Body of pancreas (tissue), 4 donors: ENCODE data around the gene YARS1. TPM values are rescaled to one million over a fixed set of nuclear protein-coding genes. Genes with fewer than 3 reads are reported as not detected.
A peak's percentile ranks its signal among the peaks of the same experiment; 100 is the strongest.

Experiments used
- ATAC-seq: fragments of 150-250 bp; one replicate; pipeline ENCODE4 v1.9.1; 2016
- DNase-seq, 4 donors: peaks; one replicate each; pipeline ENCODE4 v3.0.0-alpha.2; 2019
- H3K27ac ChIP-seq, 4 donors: fragments of 200-600 bp; sonication (generic); 1 replicate in 3 of 4; 2 replicates in 1 of 4; pipeline versions ENCODE4 v1.5.1 to v1.6.1; 2016 to 2019; ENCODE audit warnings: mild to moderate bottlenecking in 1 of 4, mixed read lengths in 1 of 4, moderate library complexity in 1 of 4
- H3K27me3 ChIP-seq, 2 donors: fragments of 200-600 bp; sonication (generic); one replicate each; pipeline ENCODE4 v1.6.0; 2016; ENCODE audit warnings: mild to moderate bottlenecking in 1 of 2
- H3K36me3 ChIP-seq, 2 donors: fragments of 200-600 bp; sonication (generic); replicated peaks in 1 of 2; 2 replicates each; pipeline ENCODE4 v1.5.1; 2016; ENCODE audit warnings: low read depth in 2 of 2; ENCODE audit not compliant: insufficient read depth in 1 of 2
- H3K4me1 ChIP-seq: fragments of 200-600 bp; sonication (generic); one replicate; pipeline ENCODE4 v1.6.0; 2016
- H3K4me3 ChIP-seq, 2 donors: fragments of 200-600 bp; sonication (generic); 1 replicate in 1 of 2; 2 replicates in 1 of 2; pipeline ENCODE4 v1.5.1; 2016 to 2019
- H3K9me3 ChIP-seq, 3 donors: fragments of 200-600 bp; sonication (generic); 1 replicate in 2 of 3; 2 replicates in 1 of 3; pipeline ENCODE4 v1.5.1; 2016
- POLR2A ChIP-seq, 3 donors: fragments of 450-650 bp; IDR thresholded peaks; one replicate each; pipeline ENCODE4 v1.6.1; 2016; ENCODE audit warnings: antibody characterized with exemption in 3 of 3, mild to moderate bottlenecking in 2 of 3
- WGBS, 2 donors: methylation state at CpG; one replicate each; pipeline ENCODE4 v1.1.5; 2017; 5-methylcytosine and 5-hydroxymethylcytosine counted together
- intact Hi-C: fragments of 100-400 bp; cut with DNase I; formaldehyde crosslinking; loops from one replicate; pipeline ENCODE4 v1.15.1; 2023
- total RNA-seq, 2 donors: library from RNA; depleted of rRNA; stranded (reverse); fragments of >200 nt; gene quantifications; one replicate each; pipeline ENCODE4 v1.1.0, GENCODE V29; 2016
- TF ChIP-seq, protein P1 (sequence below), 7 experiments: fragments of 450-650 bp in 4 of 7; fragments of 200-600 bp in 3 of 7; sonication (generic) in 3 of 7; IDR thresholded peaks; one replicate each; pipeline ENCODE4 v1.5.1; 2016 to 2019; ENCODE audit warnings: antibody characterized with exemption in 7 of 7

Gene YARS1
- total RNA-seq, 2 donors from 2014 or later, result 40.2 to 76.8 TPM

DNA sequence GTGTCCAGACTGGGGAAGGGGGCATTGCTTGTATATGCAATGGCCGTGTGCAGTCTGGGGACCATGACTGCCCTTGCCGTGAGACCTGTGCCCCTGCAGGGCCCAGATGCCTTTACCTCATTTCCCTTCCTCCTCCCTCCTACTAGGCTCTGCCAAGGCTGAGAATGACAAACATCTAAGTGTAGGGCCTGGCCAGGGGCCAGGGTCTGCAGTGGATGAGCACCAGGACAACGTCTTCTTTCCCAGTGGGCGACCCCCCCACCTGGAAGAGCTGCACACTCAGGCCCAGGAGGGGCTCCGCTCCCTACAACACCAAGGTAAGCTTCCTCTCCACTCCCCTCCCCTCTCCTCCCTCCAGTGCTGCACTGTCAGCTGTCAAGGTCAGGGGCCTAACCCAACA lies 49.5 kb downstream of the YARS1 start:
- TF ChIP-seq POLR2A (IDR thresholded peaks at IDR 0.05), result no peak
- TF ChIP-seq, protein P1, sequence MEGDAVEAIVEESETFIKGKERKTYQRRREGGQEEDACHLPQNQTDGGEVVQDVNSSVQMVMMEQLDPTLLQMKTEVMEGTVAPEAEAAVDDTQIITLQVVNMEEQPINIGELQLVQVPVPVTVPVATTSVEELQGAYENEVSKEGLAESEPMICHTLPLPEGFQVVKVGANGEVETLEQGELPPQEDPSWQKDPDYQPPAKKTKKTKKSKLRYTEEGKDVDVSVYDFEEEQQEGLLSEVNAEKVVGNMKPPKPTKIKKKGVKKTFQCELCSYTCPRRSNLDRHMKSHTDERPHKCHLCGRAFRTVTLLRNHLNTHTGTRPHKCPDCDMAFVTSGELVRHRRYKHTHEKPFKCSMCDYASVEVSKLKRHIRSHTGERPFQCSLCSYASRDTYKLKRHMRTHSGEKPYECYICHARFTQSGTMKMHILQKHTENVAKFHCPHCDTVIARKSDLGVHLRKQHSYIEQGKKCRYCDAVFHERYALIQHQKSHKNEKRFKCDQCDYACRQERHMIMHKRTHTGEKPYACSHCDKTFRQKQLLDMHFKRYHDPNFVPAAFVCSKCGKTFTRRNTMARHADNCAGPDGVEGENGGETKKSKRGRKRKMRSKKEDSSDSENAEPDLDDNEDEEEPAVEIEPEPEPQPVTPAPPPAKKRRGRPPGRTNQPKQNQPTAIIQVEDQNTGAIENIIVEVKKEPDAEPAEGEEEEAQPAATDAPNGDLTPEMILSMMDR (IDR thresholded peaks at IDR 0.05), result no peak
- Histone ChIP-seq H3K27ac (peak overlapping the region in 3 of 4 donors; percentile 62 to 99 (median 68)), H3K9me3 (no peaks in the 10 kb centered on the region), H3K4me1 (peaks cover 68% of the 10 kb centered on the region), H3K36me3 (peaks cover 4 to 10% of the 10 kb centered on the region in 2 donors), H3K4me3 (no peak overlapping the region), H3K27me3 (no peaks in the 10 kb centered on the region)
- intact Hi-C loops, result loop anchor here (5.0 kb wide), 1 partner anchor 35 kb away; no protein-coding TSS in a partner anchor
- WGBS, 2 donors, result 36 to 39% methylated on average over 4 to 5 of the region's 5 CpGs
- peak; percentile 16 for ATAC-seq
- peak in 2 of 4 donors; percentile 35 to 37 for DNase-seq

DNA sequence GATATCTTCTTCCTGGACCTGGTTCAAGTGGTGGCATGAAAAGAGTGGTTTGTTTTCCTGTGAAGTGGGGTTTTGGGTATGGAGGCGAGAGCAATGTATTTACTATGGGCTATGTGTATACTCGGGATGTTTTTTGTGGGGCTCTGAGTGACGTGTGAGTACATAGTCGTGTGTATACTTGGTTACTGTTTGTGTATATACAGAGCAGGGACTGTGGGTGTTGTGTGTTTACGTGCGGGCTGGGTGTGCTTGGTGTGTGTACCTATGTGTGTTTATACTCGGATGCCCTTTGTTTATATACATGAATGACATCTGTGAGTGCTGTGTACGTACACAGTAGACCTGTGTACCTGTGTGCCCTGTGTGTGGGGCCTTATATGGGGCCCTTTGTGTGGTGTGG lies 50.0 kb downstream of the YARS1 start:
- peak overlapping the region in 3 of 4 donors; percentile 62 to 99 (median 68) for H3K27ac ChIP-seq
- no peak overlapping the region for H3K4me3 ChIP-seq
- H3K27me3 ChIP-seq, result no peaks in the 10 kb centered on the region
- 26 to 28% methylated on average over 8 of the region's 8 CpGs for WGBS, 2 donors
- H3K36me3 ChIP-seq, result peaks cover 4 to 10% of the 10 kb centered on the region in 2 donors
- peaks cover 67% of the 10 kb centered on the region for H3K4me1 ChIP-seq
- ATAC-seq, result no peak
- no peaks in the 10 kb centered on the region for H3K9me3 ChIP-seq
- DNase-seq, result no peak
- TF ChIP-seq POLR2A (IDR thresholded peaks at IDR 0.05), result no peak
- TF ChIP-seq, protein P1 (IDR thresholded peaks at IDR 0.05), result no peak
- intact Hi-C loops, result loop anchor here (5.0 kb wide), 1 partner anchor 35 kb away; no protein-coding TSS in a partner anchor

DNA sequence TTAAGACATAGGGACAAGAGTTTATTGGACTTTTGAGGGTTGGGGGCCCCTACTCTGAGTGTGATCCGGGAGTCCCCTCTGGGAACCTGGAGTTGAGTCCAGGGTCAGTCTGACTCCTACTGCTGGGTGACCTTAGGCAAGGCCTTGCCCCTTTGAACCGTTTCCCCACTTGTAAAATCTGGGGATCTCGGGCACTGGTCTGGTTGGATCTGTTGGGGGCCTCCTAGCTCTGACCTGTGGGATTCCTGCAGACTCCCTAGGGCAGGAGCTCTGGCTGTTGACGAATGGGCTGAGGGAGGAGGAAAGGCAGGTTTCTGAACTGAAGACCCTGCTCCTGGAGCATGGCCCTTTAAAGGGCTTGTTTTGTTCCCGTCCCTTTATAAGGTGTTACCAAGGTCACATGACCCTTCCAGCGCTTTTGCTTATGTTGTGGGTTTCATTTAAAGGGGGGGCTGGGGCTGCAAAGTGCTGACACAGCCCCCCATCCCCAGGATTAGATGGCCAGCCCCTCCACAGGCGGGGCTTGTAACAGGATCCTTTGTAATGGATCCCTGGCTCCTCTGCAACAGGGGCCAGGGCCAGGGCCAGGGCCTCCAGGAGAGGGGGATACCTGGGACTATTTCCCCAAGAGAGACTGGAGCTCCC lies 50.7 kb downstream of the YARS1 start:
- Histone ChIP-seq H3K27me3 (no peaks in the 10 kb centered on the region), H3K9me3 (no peaks in the 10 kb centered on the region), H3K4me3 (no peak overlapping the region), H3K4me1 (peaks cover 73% of the 10 kb centered on the region), H3K36me3 (peaks cover 4 to 10% of the 10 kb centered on the region in 2 donors), H3K27ac (peak overlapping the region in 3 of 4 donors; percentile 62 to 99 (median 68))
- ATAC-seq, result no peak
- DNase-seq, result no peak
- whole genome bisulfite sequencing, 2 donors, result 32 to 45% methylated on average over 4 to 7 of the region's 7 CpGs
- no peak for TF ChIP-seq POLR2A (IDR thresholded peaks at IDR 0.05)
- TF ChIP-seq, protein P1 (IDR thresholded peaks at IDR 0.05), result no peak
- intact Hi-C loops, result loop anchor here (5.0 kb wide), 1 partner anchor 34 kb away; no protein-coding TSS in a partner anchor

DNA sequence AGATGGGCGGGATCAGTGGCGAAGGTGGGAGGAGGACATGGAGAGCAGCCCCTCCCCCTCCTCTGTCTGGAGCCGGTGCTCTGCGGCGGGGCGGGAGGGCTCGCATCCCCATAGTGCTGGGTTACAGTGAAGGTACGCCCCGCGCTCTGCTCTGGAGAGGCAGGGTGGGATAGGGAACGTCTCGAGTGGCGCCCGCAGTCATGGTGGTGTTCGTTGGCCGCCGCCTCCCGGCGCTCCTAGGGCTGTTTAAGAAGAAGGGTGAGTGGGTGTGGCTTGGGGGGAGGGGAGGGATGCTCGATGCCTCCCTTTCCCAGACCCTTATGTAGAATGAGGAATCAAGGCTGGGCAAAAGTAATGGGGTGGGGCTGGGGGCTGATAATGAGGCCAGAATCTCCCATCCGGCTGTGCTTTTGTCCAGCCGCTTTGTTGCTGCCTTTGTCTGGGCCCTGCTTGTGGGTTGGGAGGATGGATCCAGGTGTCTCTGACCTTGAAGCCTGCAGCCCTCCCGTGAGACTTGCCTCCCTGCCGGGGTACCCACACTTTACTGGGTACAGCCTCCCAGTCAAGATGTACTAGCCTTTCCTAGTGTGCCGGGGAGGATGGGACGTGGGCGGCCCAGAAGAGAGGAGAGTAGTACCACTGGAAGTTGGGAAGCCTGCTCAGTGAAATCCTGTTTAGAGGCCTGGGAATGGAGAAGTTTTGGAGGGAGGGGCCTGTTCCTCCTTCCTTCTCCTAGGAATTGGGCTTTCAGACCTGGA lies 51.4 kb downstream of the YARS1 start:
- DNase-seq, result no peak
- WGBS, 2 donors, result 67 to 79% methylated on average over 21 to 27 of the region's 27 CpGs
- Histone ChIP-seq H3K4me1 (peaks cover 80% of the 10 kb centered on the region), H3K9me3 (no peaks in the 10 kb centered on the region), H3K36me3 (peaks cover 4 to 10% of the 10 kb centered on the region in 2 donors), H3K4me3 (no peak overlapping the region), H3K27me3 (no peaks in the 10 kb centered on the region), H3K27ac (peak overlapping the region in 3 of 4 donors; percentile 62 to 99 (median 68))
- intact Hi-C loops, result loop anchor here (5.0 kb wide), 1 partner anchor 33 kb away; no protein-coding TSS in a partner anchor
- TF ChIP-seq POLR2A (IDR thresholded peaks at IDR 0.05), result no peak
- TF ChIP-seq, protein P1 (IDR thresholded peaks at IDR 0.05), result no peak
- ATAC-seq, result no peak
